CD4-positive, alpha-beta T cell (primary cell): Measurements from ENCODE around the gene WRNIP1. TPM values are rescaled to one million over a fixed set of nuclear protein-coding genes. Genes with fewer than 3 reads are reported as not detected.

Experiments
- ATAC-seq: fragments of 200-7000 bp; cut with Tn5 transposase; one replicate; pipeline ENCODE4 v1.10.0; 2022; ENCODE audit warnings: mild to moderate bottlenecking; ENCODE audit not compliant: poor library complexity
- CTCF ChIA-PET: fragments of 350-600 bp; sonication (Branson Sonifier 250); formaldehyde crosslinking; loops from one replicate; lab custom pipeline; 2021; ENCODE audit warnings: antibody characterized with exemption, inconsistent platforms; lab: Charles Lee
- POLR2A ChIA-PET: fragments of 350-600 bp; sonication (Branson Sonifier 250); formaldehyde crosslinking; loops from one replicate; lab custom pipeline; 2021; ENCODE audit warnings: antibody characterized with exemption, inconsistent platforms; lab: Charles Lee
- DNase-seq, 14 experiments: peaks; one replicate each; pipeline ENCODE4 v3.0.0-alpha.2; 2013 to 2020; ENCODE audit warnings: mixed read lengths in 2 of 14
- H3K27ac ChIP-seq, 2 donors: one replicate each; pipeline versions ENCODE4 v1.5.1 to v1.7.0; 2013; ENCODE audit warnings: low read length in 2 of 2, low read depth in 1 of 2, mild to moderate bottlenecking in 1 of 2
- H3K27me3 ChIP-seq, 2 experiments: 1 replicate in 1 of 2; 2 replicates in 1 of 2; pipeline versions ENCODE4 v1.6.1 to v1.7.0; 2013; ENCODE audit warnings: low read length in 2 of 2, control low read depth in 1 of 2, mild to moderate bottlenecking in 1 of 2, moderate library complexity in 1 of 2; ENCODE audit not compliant: insufficient read depth in 2 of 2, control insufficient read depth in 1 of 2
- H3K36me3 ChIP-seq: one replicate; pipeline ENCODE4 v1.6.1; 2013; ENCODE audit warnings: low read length, control low read depth; ENCODE audit not compliant: insufficient read depth
- H3K4me1 ChIP-seq: one replicate; pipeline ENCODE4 v1.6.1; 2013; ENCODE audit warnings: low read length, control low read depth; ENCODE audit not compliant: insufficient read depth
- H3K4me3 ChIP-seq: one replicate; pipeline ENCODE4 v1.5.1; 2013; ENCODE audit warnings: mild to moderate bottlenecking, low read length, moderate library complexity
- H3K9me3 ChIP-seq, 2 experiments: 1 replicate in 1 of 2; 2 replicates in 1 of 2; pipeline versions ENCODE4 v1.6.1 to v1.7.0; 2013; ENCODE audit warnings: low read length in 2 of 2, mild to moderate bottlenecking in 2 of 2, control low read depth in 1 of 2, moderate library complexity in 1 of 2; ENCODE audit not compliant: control insufficient read depth in 1 of 2, insufficient read depth in 1 of 2
- H3K27ac Mint-ChIP-seq: one replicate; pipeline ENCODE4 v1.8.0; 2020; ENCODE audit warnings: mixed read lengths
- H3K27me3 Mint-ChIP-seq: one replicate; pipeline ENCODE4 v1.8.0; 2021; ENCODE audit warnings: mixed read lengths
- H3K36me3 Mint-ChIP-seq: one replicate; pipeline ENCODE4 v1.8.0; 2021; ENCODE audit warnings: low read depth, mixed read lengths
- H3K4me1 Mint-ChIP-seq: one replicate; pipeline ENCODE4 v1.8.0; 2021; ENCODE audit warnings: low read depth, mixed read lengths
- H3K4me3 Mint-ChIP-seq: one replicate; pipeline ENCODE4 v1.8.0; 2020; ENCODE audit warnings: mild to moderate bottlenecking, mixed read lengths
- H3K9me3 Mint-ChIP-seq: one replicate; pipeline ENCODE4 v1.8.0; 2020; ENCODE audit warnings: mixed read lengths
- CTCF ChIP-seq: fragments of 200-600 bp; IDR thresholded peaks from one replicate; pipeline ENCODE4 v1.8.0; 2022; ENCODE audit warnings: antibody characterized with exemption, mild to moderate bottlenecking
- intact Hi-C, 2 experiments: fragments of 100-400 bp; cut with DNase I in 1 of 2; cut with micrococcal nuclease in 1 of 2; formaldehyde crosslinking; loops; one replicate each; pipeline versions ENCODE4 v1.15.1 to v1.9.0; 2023 to 2025; cut with DNase I, micrococcal nuclease
- total RNA-seq, 174 experiments: library from RNA in 2 of 174; stranded (reverse) in 2 of 174; gene quantifications; one replicate each; pipeline ENCODE4 v1.2.3 and lab custom pipeline; 2021 to 2026

WRNIP1 gene
- total RNA-seq, 2 experiments from 2014 or later, result 22.4 to 25.2 TPM

GRCh38 chr6:2786269-2786668 is 21.1 kb downstream of the WRNIP1 start:
- Mint-ChIP-seq H3K9me3 (no peaks in the 10 kb centered on the region), H3K4me1 (peaks cover 43% of the 10 kb centered on the region), H3K27me3 (no peaks in the 10 kb centered on the region), H3K4me3 (no peak overlapping the region), H3K27ac (no peak overlapping the region), H3K36me3 (peaks cover 65% of the 10 kb centered on the region)
- ATAC-seq (no peak), DNase-seq (no peak)
- H3K27me3 ChIP-seq, result no peaks in the 10 kb centered on the region
- H3K4me3 ChIP-seq, result no peak overlapping the region
- H3K27ac ChIP-seq, result no peak overlapping the region
- POLR2A ChIA-PET, result no interaction called here
- no peaks in the 10 kb centered on the region for H3K9me3 ChIP-seq
- H3K36me3 ChIP-seq, result peaks cover 30% of the 10 kb centered on the region
- peaks cover 5% of the 10 kb centered on the region for H3K4me1 ChIP-seq
- intact Hi-C loops, result no loop called here
- no peak for TF ChIP-seq CTCF
- CTCF ChIA-PET, result no interaction called here

GRCh38 chr6:2790588-2791449 is 25.6 kb downstream of the WRNIP1 start:
- Histone ChIP-seq H3K27me3 (no peaks in the 10 kb centered on the region), H3K9me3 (no peaks in the 10 kb centered on the region), H3K4me1 (peaks cover 22% of the 10 kb centered on the region), H3K36me3 (peaks cover 8% of the 10 kb centered on the region), H3K27ac (no peak overlapping the region), H3K4me3 (no peak overlapping the region)
- ChIA-PET POLR2A (interaction anchor here (0.7 to 3.9 kb wide), 7 partner anchors 25 to 199 kb away, joined by 3 to 24 read pairs (median 4); partner anchors contain the start of genes SERPINB1 and SERPINB9), CTCF (interaction anchor here (0.6 to 2.0 kb wide), 13 partner anchors 9 to 283 kb away, joined by 3 to 11 read pairs (median 4); partner anchors contain the start of genes SERPINB1 and WRNIP1)
- Mint-ChIP-seq H3K4me3 (peak overlapping the region; percentile 49), H3K36me3 (peaks cover 20% of the 10 kb centered on the region), H3K27me3 (no peaks in the 10 kb centered on the region), H3K4me1 (peaks cover 37% of the 10 kb centered on the region), H3K27ac (peak overlapping the region; percentile 70), H3K9me3 (no peaks in the 10 kb centered on the region)
- peak; percentile 22 to 76 (median 42) for DNase-seq
- intact Hi-C loops, result loop anchor here (1.0 to 5.0 kb wide), 11 partner anchors 51 to 271 kb away; partner anchors contain the start of gene SERPINB1 (in 1 of the 2)
- peak; percentile 68 for TF ChIP-seq CTCF
- peak; percentile 86 for ATAC-seq

- POLR2A ChIA-PET, result interaction anchor here (0.7 to 3.9 kb wide), 7 partner anchors 26 to 198 kb away, joined by 3 to 24 read pairs (median 4); partner anchors contain the start of genes SERPINB1 and SERPINB9
- ATAC-seq, result no peak
- no peaks in the 10 kb centered on the region for H3K27me3 Mint-ChIP-seq
- intact Hi-C loops, result loop anchor here (1.0 to 5.0 kb wide), 11 partner anchors 51 to 271 kb away; partner anchors contain the start of gene SERPINB1 (in 1 of the 2)
- H3K9me3 Mint-ChIP-seq, result no peaks in the 10 kb centered on the region
- H3K27me3 ChIP-seq, result no peaks in the 10 kb centered on the region
- peaks cover 13% of the 10 kb centered on the region for H3K36me3 Mint-ChIP-seq
- DNase-seq, result no peak
- peaks cover 8% of the 10 kb centered on the region for H3K36me3 ChIP-seq
- TF ChIP-seq CTCF, result no peak
- H3K4me1 Mint-ChIP-seq, result peaks cover 37% of the 10 kb centered on the region
- H3K4me1 ChIP-seq, result peaks cover 22% of the 10 kb centered on the region
- H3K4me3 Mint-ChIP-seq, result peak overlapping the region; percentile 49
- H3K4me3 ChIP-seq, result no peak overlapping the region
- CTCF ChIA-PET, result interaction anchor here (0.6 to 2.0 kb wide), 13 partner anchors 9 to 282 kb away, joined by 3 to 11 read pairs (median 4); partner anchors contain the start of genes SERPINB1 and WRNIP1
- no peaks in the 10 kb centered on the region for H3K9me3 ChIP-seq
- H3K27ac Mint-ChIP-seq, result peak overlapping the region; percentile 70
- no peak overlapping the region for H3K27ac ChIP-seq
These were observed 26.3 kb downstream of the WRNIP1 start for GRCh38 chr6:2791450-2791974.
